ENCODE results near the gene PHETA1. TPM values are rescaled to one million over a fixed set of nuclear protein-coding genes. Genes with fewer than 3 reads are reported as not detected.

Gene PHETA1
- total and polyA plus RNA-seq, 2 of the 13 experiments (the other 11 are each of a cell fraction or from before 2014, with no cell fraction given): 11.3 to 20.8 TPM

DNA sequence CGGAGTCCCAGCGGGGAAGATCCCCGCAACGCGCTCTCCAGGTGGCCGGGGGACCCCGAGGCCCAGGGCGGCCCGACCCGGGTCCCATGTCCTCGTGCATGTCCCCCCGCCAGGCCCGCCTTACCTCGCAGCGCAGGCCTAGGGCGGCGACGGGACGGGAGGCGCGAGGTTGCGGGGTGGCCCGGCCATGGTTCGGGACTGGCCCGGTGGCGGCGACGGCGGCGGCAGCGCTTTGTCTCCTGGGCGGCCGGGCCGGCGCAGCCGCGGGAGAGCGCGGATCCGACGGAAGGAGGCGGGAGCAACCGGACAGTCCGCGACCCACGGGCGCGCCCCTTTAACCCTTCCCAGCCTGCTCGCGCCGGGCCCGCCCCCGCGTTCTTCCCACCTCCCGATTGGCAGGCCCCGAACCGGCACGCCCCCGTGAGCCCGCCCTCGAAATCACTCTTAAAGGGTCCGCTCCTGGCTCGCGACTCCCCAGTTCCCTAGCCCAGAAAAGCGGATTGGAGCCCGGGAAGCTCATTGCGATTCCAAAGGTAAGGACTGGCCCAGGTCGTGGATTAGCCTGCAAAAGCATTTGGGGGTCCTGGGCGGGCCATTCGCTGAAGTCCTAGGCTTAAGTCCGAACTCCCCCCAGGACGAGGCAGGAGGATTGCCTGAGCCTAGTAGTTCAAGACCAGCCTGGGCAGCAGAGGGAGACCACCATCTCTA lies at the start of gene PHETA1 (continued):
- TF ChIP-seq, protein P1, sequence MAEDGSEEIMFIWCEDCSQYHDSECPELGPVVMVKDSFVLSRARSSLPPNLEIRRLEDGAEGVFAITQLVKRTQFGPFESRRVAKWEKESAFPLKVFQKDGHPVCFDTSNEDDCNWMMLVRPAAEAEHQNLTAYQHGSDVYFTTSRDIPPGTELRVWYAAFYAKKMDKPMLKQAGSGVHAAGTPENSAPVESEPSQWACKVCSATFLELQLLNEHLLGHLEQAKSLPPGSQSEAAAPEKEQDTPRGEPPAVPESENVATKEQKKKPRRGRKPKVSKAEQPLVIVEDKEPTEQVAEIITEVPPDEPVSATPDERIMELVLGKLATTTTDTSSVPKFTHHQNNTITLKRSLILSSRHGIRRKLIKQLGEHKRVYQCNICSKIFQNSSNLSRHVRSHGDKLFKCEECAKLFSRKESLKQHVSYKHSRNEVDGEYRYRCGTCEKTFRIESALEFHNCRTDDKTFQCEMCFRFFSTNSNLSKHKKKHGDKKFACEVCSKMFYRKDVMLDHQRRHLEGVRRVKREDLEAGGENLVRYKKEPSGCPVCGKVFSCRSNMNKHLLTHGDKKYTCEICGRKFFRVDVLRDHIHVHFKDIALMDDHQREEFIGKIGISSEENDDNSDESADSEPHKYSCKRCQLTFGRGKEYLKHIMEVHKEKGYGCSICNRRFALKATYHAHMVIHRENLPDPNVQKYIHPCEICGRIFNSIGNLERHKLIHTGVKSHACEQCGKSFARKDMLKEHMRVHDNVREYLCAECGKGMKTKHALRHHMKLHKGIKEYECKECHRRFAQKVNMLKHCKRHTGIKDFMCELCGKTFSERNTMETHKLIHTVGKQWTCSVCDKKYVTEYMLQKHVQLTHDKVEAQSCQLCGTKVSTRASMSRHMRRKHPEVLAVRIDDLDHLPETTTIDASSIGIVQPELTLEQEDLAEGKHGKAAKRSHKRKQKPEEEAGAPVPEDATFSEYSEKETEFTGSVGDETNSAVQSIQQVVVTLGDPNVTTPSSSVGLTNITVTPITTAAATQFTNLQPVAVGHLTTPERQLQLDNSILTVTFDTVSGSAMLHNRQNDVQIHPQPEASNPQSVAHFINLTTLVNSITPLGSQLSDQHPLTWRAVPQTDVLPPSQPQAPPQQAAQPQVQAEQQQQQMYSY (CRISPR knock-in tag; IDR thresholded peaks at IDR 0.05): peak; percentile 67
- TF ChIP-seq, protein P2, sequence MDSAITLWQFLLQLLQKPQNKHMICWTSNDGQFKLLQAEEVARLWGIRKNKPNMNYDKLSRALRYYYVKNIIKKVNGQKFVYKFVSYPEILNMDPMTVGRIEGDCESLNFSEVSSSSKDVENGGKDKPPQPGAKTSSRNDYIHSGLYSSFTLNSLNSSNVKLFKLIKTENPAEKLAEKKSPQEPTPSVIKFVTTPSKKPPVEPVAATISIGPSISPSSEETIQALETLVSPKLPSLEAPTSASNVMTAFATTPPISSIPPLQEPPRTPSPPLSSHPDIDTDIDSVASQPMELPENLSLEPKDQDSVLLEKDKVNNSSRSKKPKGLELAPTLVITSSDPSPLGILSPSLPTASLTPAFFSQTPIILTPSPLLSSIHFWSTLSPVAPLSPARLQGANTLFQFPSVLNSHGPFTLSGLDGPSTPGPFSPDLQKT (CRISPR knock-in tag; IDR thresholded peaks at IDR 0.05; ENCODE audit: borderline replicate concordance): no peak
- no peak for TF ChIP-seq JUNB (CRISPR knock-in tag; IDR thresholded peaks at IDR 0.05; ENCODE audit: borderline replicate concordance)
- TF ChIP-seq ZNF605 (CRISPR knock-in tag; IDR thresholded peaks at IDR 0.05): peak; percentile 39; the same call in 1 of the 2 replicates
- TF ChIP-seq ZNF263 (CRISPR knock-in tag; IDR thresholded peaks at IDR 0.05): no peak
- no peak for TF ChIP-seq TAF15 (IDR thresholded peaks at IDR 0.05; ENCODE audit: low read depth, low read length, poor library complexity, severe bottlenecking)
- TF ChIP-seq, protein P3, sequence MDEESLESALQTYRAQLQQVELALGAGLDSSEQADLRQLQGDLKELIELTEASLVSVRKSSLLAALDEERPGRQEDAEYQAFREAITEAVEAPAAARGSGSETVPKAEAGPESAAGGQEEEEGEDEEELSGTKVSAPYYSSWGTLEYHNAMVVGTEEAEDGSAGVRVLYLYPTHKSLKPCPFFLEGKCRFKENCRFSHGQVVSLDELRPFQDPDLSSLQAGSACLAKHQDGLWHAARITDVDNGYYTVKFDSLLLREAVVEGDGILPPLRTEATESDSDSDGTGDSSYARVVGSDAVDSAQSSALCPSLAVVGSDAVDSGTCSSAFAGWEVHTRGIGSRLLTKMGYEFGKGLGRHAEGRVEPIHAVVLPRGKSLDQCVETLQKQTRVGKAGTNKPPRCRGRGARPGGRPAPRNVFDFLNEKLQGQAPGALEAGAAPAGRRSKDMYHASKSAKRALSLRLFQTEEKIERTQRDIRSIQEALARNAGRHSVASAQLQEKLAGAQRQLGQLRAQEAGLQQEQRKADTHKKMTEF (CRISPR knock-in tag; IDR thresholded peaks at IDR 0.05): peak; percentile 34; the same call in 1 of the 2 replicates
- peak; percentile 89 for TF ChIP-seq ATF7-NPFF (CRISPR knock-in tag; IDR thresholded peaks at IDR 0.05; ENCODE audit: low read depth)
- TF ChIP-seq FOXA1 (IDR thresholded peaks at IDR 0.05): no peak
- no peak for TF ChIP-seq FOXA1 (CRISPR knock-in tag; IDR thresholded peaks at IDR 0.05)
- no peak; the same call in 1 of the 2 replicates for TF ChIP-seq NR1H2 (CRISPR knock-in tag; IDR thresholded peaks at IDR 0.05; ENCODE audit: borderline replicate concordance, low read depth)
- TF ChIP-seq ZNF747 (CRISPR knock-in tag; IDR thresholded peaks at IDR 0.05; ENCODE audit: borderline replicate concordance): no peak
- 0 out of 2 replicates have a peak, but pooled peaks have one; percentile 59 for TF ChIP-seq ZFYVE20 (CRISPR knock-in tag; IDR thresholded peaks at IDR 0.05; ENCODE audit: borderline replicate concordance, low read depth)
- TF ChIP-seq ZNF569 (CRISPR knock-in tag; IDR thresholded peaks at IDR 0.05; ENCODE audit: borderline replicate concordance): no peak
- TF ChIP-seq ZNF34 (CRISPR knock-in tag; IDR thresholded peaks at IDR 0.05; ENCODE audit: borderline replicate concordance): no peak
- no peak for TF ChIP-seq MAFG (CRISPR knock-in tag; IDR thresholded peaks at IDR 0.05)
- TF ChIP-seq AHR (CRISPR knock-in tag; IDR thresholded peaks at IDR 0.05): no peak
- TF ChIP-seq ZZZ3 (CRISPR knock-in tag; IDR thresholded peaks at IDR 0.05; ENCODE audit: borderline replicate concordance): no peak
- TF ChIP-seq, protein P4, sequence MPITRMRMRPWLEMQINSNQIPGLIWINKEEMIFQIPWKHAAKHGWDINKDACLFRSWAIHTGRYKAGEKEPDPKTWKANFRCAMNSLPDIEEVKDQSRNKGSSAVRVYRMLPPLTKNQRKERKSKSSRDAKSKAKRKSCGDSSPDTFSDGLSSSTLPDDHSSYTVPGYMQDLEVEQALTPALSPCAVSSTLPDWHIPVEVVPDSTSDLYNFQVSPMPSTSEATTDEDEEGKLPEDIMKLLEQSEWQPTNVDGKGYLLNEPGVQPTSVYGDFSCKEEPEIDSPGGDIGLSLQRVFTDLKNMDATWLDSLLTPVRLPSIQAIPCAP (CRISPR knock-in tag; IDR thresholded peaks at IDR 0.05; ENCODE audit: low read depth): no peak
- TF ChIP-seq, protein P5, sequence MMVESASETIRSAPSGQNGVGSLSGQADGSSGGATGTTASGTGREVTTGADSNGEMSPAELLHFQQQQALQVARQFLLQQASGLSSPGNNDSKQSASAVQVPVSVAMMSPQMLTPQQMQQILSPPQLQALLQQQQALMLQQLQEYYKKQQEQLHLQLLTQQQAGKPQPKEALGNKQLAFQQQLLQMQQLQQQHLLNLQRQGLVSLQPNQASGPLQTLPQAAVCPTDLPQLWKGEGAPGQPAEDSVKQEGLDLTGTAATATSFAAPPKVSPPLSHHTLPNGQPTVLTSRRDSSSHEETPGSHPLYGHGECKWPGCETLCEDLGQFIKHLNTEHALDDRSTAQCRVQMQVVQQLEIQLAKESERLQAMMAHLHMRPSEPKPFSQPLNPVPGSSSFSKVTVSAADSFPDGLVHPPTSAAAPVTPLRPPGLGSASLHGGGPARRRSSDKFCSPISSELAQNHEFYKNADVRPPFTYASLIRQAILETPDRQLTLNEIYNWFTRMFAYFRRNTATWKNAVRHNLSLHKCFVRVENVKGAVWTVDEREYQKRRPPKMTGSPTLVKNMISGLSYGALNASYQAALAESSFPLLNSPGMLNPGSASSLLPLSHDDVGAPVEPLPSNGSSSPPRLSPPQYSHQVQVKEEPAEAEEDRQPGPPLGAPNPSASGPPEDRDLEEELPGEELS (CRISPR knock-in tag; IDR thresholded peaks at IDR 0.05): no peak
